HG03175 (cell line): ENCODE measurements around the gene CIB1.

Experiments used
- ATAC-seq: cut with Tn5 transposase; IDR thresholded peaks from one replicate; pipeline ENCODE4 v1.9.1; 2021; ENCODE audit warnings: mild to moderate bottlenecking, moderate library complexity; ENCODE audit not compliant: unreplicated experiment

The CIB1 gene

GRCh38 chr15:90219421-90220141 lies 14.2 kb downstream of the CIB1 start:
- ATAC-seq = no peak

GRCh38 chr15:90217671-90218394 lies 15.9 kb downstream of the CIB1 start:
- ATAC-seq = no peak

- no peak for ATAC-seq
Observed at GRCh38 chr15:90214553-90215196, 19.1 kb downstream of the CIB1 start.

- no peak for ATAC-seq
Observed at GRCh38 chr15:90213818-90214204, 19.9 kb downstream of the CIB1 start.

- ATAC-seq = no peak
Observed at GRCh38 chr15:90213122-90213817, 20.5 kb downstream of the CIB1 start.

GRCh38 chr15:90212221-90213098 lies 21.3 kb downstream of the CIB1 start:
- ATAC-seq = peak; percentile 31

- no peak for ATAC-seq
Observed at GRCh38 chr15:90211440-90212143, 22.1 kb downstream of the CIB1 start.

- no peak for ATAC-seq
Observed at GRCh38 chr15:90211009-90211408, 22.7 kb downstream of the CIB1 start.

- ATAC-seq = no peak
Observed at GRCh38 chr15:90210593-90210992, 23.1 kb downstream of the CIB1 start.

GRCh38 chr15:90209591-90209990 lies 24.1 kb downstream of the CIB1 start:
- ATAC-seq = no peak

- no peak for ATAC-seq
Observed at GRCh38 chr15:90208356-90208755, 25.4 kb downstream of the CIB1 start.

GRCh38 chr15:90207252-90207651 lies 26.5 kb downstream of the CIB1 start:
- no peak for ATAC-seq

GRCh38 chr15:90205886-90206285 lies 27.9 kb downstream of the CIB1 start:
- ATAC-seq = no peak

- ATAC-seq = no peak
Observed at GRCh38 chr15:90205050-90205848, 28.5 kb downstream of the CIB1 start.

- ATAC-seq = no peak
Observed at GRCh38 chr15:90203922-90204321, 29.8 kb downstream of the CIB1 start.

GRCh38 chr15:90203473-90203872 lies 30.3 kb downstream of the CIB1 start:
- no peak for ATAC-seq

- no peak for ATAC-seq
Observed at GRCh38 chr15:90202929-90203328, 30.8 kb downstream of the CIB1 start.

GRCh38 chr15:90201944-90202375 lies 31.8 kb downstream of the CIB1 start:
- no peak for ATAC-seq
